Mucosa of stomach (tissue), 1 donor: ENCODE results near the gene MIEN1.
"Not testable (repeated sequence)": the region's sequence is repeated elsewhere in the genome, so short reads cannot be mapped to it uniquely, and the experiment has no call there.

Source experiments
- H3K27me3 ChIP-seq: one replicate; pipeline ENCODE4 v1.7.0; 2013; ENCODE audit warnings: mild to moderate bottlenecking, low read length; ENCODE audit not compliant: control insufficient read depth, insufficient read depth
- H3K36me3 ChIP-seq: one replicate; pipeline ENCODE4 v1.7.0; 2013; ENCODE audit warnings: low read length; ENCODE audit not compliant: control insufficient read depth, insufficient read depth
- H3K4me1 ChIP-seq: one replicate; pipeline ENCODE4 v1.7.0; 2013; ENCODE audit warnings: mild to moderate bottlenecking, low read length; ENCODE audit not compliant: control insufficient read depth, insufficient read depth
- H3K4me3 ChIP-seq: one replicate; pipeline ENCODE4 v1.7.0; 2013; ENCODE audit warnings: low read length
- H3K9ac ChIP-seq: one replicate; pipeline ENCODE4 v1.7.0; 2013; ENCODE audit warnings: mild to moderate bottlenecking, low read length, moderate library complexity
- H3K9me3 ChIP-seq: one replicate; pipeline ENCODE4 v1.7.0; 2013; ENCODE audit warnings: mild to moderate bottlenecking, low read length, moderate library complexity; ENCODE audit not compliant: control insufficient read depth
- donor health status: Pancreatic carcinoma.

The MIEN1 gene

GRCh38 chr17:39732586-39732985 lies 2.3 kb upstream of the MIEN1 start:
- Histone ChIP-seq H3K4me1 (peaks cover 32% of the 10 kb centered on the region), H3K9me3 (no peaks in the 10 kb centered on the region), H3K4me3 (no peak overlapping the region), H3K36me3 (peaks cover 6% of the 10 kb centered on the region), H3K27me3 (no peaks in the 10 kb centered on the region), H3K9ac (no peak overlapping the region)

DNA sequence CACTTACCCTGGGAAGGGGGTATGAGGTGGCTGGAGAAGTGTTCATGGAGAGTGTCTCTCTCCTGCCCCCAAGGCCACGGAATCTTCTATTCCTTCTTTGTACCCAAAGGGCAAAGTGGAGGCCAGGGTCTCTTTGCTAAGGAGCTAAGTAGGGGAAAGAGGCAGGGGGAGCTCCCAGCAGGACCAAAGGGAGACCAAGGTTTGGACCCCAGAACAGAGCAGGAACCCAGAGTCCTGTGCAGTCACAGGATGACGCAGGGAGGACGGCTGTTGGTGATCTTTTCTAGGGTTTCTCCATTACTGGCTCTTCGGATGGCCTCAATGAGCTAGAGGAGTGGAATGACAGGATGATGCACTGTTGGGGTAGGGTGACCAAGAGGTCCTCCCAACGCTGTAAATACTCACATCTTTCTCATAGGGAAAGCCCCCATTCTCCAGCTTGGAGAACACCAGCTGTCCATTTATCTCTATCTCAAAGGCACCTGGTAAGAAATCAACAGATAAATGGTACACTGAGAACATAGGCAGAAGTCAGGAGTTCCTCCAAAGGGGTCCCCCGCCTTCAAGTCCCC lies 966 bp downstream of the MIEN1 start:
- no peaks in the 10 kb centered on the region for H3K27me3 ChIP-seq
- peaks cover 15% of the 10 kb centered on the region for H3K4me1 ChIP-seq
- peak overlapping the region; percentile 71 for H3K9ac ChIP-seq
- H3K36me3 ChIP-seq, result peaks cover 23% of the 10 kb centered on the region
- peak overlapping the region; percentile 72 for H3K4me3 ChIP-seq
- H3K9me3 ChIP-seq, result no peaks in the 10 kb centered on the region

DNA sequence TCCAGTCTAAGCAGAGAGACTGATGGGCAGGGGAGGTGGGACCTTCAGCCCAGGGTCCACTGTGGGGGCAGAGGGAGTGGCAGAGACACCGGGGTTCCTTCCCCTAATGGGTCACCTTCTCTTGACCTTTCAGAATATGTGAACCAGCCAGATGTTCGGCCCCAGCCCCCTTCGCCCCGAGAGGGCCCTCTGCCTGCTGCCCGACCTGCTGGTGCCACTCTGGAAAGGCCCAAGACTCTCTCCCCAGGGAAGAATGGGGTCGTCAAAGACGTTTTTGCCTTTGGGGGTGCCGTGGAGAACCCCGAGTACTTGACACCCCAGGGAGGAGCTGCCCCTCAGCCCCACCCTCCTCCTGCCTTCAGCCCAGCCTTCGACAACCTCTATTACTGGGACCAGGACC lies 2.8 kb downstream of the MIEN1 start:
- Histone ChIP-seq H3K27me3 (no peaks in the 10 kb centered on the region), H3K4me3 (no peak overlapping the region), H3K9ac (no peak overlapping the region), H3K4me1 (peaks cover 21% of the 10 kb centered on the region), H3K9me3 (no peaks in the 10 kb centered on the region), H3K36me3 (peaks cover 23% of the 10 kb centered on the region)

- peaks cover 23% of the 10 kb centered on the region for H3K36me3 ChIP-seq
- no peaks in the 10 kb centered on the region for H3K9me3 ChIP-seq
- no peaks in the 10 kb centered on the region for H3K27me3 ChIP-seq
- peaks cover 21% of the 10 kb centered on the region for H3K4me1 ChIP-seq
- no peak overlapping the region for H3K9ac ChIP-seq
- H3K4me3 ChIP-seq, result no peak overlapping the region
Measured at GRCh38 chr17:39726617-39727016, 3.7 kb downstream of the MIEN1 start.

DNA sequence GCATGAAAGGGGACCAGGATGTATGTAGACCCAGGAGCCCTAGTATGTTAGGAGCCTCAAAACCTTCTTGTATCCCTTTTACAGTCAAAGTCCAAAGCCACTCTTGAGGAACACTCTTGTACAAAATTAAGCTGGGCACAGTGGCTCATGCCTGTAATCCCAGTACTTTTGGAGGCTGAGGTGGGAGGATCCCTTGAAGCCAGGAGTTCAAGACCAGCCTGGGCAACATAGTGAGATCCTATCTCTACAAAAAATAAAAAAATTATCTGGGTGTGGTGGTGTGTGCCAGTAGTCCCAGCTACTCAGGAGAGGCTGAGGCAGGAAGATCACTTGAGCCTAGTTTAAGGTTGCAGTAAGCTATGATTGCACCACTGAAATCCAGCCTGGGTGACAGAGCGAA lies 4.4 kb downstream of the MIEN1 start:
- H3K27me3 ChIP-seq, H3K9ac ChIP-seq, H3K9me3 ChIP-seq, H3K4me3 ChIP-seq: not testable (repeated sequence)
- Histone ChIP-seq H3K36me3 (peaks cover 23% of the 10 kb centered on the region), H3K4me1 (peaks cover 21% of the 10 kb centered on the region)

DNA sequence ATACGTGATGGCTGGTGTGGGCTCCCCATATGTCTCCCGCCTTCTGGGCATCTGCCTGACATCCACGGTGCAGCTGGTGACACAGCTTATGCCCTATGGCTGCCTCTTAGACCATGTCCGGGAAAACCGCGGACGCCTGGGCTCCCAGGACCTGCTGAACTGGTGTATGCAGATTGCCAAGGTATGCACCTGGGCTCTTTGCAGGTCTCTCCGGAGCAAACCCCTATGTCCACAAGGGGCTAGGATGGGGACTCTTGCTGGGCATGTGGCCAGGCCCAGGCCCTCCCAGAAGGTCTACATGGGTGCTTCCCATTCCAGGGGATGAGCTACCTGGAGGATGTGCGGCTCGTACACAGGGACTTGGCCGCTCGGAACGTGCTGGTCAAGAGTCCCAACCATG lies 5.6 kb downstream of the MIEN1 start:
- no peaks in the 10 kb centered on the region for H3K27me3 ChIP-seq
- peaks cover 23% of the 10 kb centered on the region for H3K36me3 ChIP-seq
- peaks cover 15% of the 10 kb centered on the region for H3K4me1 ChIP-seq
- no peak overlapping the region for H3K9ac ChIP-seq
- no peaks in the 10 kb centered on the region for H3K9me3 ChIP-seq
- H3K4me3 ChIP-seq, result no peak overlapping the region

DNA sequence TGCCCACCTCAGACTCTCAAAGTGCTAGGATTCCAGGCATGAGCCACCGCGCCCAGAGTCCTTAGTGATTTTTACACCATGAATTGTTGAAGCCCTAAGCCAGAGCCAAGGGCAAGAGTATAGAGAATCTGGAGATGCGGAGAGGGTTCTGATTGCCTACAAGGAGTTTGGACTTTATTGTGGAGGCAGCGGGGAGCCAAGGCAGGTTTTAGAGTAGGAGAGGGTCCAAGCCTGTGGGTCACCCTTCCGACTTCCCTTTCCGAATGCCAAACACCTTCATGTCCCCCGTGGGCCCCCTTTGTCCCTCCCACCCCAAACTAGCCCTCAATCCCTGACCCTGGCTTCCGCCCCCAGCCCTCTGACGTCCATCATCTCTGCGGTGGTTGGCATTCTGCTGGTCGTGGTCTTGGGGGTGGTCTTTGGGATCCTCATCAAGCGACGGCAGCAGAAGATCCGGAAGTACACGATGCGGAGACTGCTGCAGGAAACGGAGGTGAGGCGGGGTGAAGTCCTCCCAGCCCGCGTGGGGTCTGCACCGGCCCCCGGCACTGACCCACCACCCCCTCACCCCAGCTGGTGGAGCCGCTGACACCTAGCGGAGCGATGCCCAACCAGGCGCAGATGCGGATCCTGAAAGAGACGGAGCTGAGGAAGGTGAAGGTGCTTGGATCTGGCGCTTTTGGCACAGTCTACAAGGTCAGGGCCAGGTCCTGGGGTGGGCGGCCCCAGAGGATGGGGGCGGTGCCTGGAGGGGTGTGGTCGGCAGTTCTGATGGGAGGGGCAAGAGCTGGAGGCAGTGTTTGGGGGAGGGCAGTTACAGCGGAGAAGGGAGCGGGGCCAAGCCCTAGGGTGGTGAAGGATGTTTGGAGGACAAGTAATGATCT lies 7.1 kb downstream of the MIEN1 start:
- peaks cover 11% of the 10 kb centered on the region for H3K4me1 ChIP-seq

DNA sequence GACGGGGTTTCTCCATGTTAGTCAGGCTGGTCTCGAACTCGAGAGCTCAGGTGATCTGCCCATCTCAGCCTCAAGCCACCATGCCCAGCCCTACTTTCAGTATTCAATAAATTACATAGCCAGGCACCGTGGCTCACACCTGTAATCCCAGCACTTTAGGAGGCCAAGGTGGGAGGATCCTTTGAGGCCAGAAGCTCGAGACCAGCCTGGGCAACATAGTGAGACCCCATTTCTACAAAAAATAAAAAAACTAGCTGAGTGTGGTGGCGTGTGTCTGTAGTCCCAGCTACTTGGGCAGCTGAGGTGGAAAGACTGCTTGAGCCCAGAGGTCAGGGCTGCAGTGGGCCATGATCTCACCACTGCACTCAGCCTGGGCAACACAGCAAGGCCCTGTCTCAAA lies 8.2 kb downstream of the MIEN1 start:
- Histone ChIP-seq H3K4me1 (peaks cover 14% of the 10 kb centered on the region), H3K36me3 (peaks cover 13% of the 10 kb centered on the region), H3K27me3 (no peaks in the 10 kb centered on the region), H3K4me3 (no peak overlapping the region), H3K9me3 (no peaks in the 10 kb centered on the region), H3K9ac (no peak overlapping the region)

More for the DNA sequence above, 7.1 kb downstream of the MIEN1 start:
- Histone ChIP-seq H3K9ac (no peak overlapping the region), H3K36me3 (peaks cover 23% of the 10 kb centered on the region), H3K9me3 (no peaks in the 10 kb centered on the region), H3K27me3 (no peaks in the 10 kb centered on the region), H3K4me3 (no peak overlapping the region)

DNA sequence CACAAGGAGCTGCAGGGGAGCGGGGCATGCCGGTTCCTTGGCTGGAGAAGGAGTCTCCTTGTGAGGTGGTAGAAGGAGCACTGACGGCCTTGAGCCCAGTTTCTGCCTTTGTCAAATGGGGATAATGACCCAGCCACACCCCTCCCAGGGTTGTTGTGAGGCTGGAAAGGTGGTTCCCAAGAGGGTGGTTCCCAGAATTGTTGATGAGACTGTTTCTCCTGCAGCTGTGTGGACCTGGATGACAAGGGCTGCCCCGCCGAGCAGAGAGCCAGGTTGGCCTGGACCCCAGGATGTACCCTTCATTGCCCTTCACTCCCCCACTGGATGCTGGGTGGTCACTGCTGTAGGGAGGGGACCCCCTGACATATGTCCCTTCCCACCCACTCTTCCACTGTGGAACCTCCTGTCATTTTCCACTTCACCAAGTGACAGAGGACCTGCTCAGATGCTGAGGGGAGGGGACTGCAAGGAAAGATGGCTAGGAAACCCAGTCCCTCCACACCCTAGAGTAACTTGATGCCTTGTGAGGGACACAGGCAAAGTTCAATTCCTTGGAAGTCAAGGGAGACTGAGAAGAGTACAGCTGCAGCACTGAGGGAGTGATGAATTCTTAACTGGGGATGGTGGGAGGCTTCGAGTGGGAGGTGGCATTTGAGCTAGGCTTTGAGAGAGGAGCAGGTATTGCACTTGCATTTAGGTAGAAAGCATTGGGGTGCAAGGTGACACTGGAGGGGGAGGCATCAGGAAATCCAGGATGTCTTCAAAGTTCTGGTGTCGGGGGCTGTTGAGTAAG lies 10.6 kb downstream of the MIEN1 start:
- no peak overlapping the region for H3K9ac ChIP-seq
- no peaks in the 10 kb centered on the region for H3K9me3 ChIP-seq
- peaks cover 37% of the 10 kb centered on the region for H3K4me1 ChIP-seq
- peaks cover 17% of the 10 kb centered on the region for H3K36me3 ChIP-seq
- H3K4me3 ChIP-seq, result no peak overlapping the region
- H3K27me3 ChIP-seq, result no peaks in the 10 kb centered on the region

- Histone ChIP-seq H3K9me3 (no peaks in the 10 kb centered on the region), H3K9ac (no peak overlapping the region), H3K36me3 (peaks cover 17% of the 10 kb centered on the region), H3K4me1 (peaks cover 30% of the 10 kb centered on the region), H3K4me3 (no peak overlapping the region), H3K27me3 (no peaks in the 10 kb centered on the region)
Measured at GRCh38 chr17:39717660-39718059, 12.7 kb downstream of the MIEN1 start.

GRCh38 chr17:39716879-39717536 lies 13.3 kb downstream of the MIEN1 start:
- Histone ChIP-seq H3K9ac (peak overlapping the region; percentile 54), H3K36me3 (peaks cover 17% of the 10 kb centered on the region)

More at GRCh38 chr17:39716879-39717536, 13.3 kb downstream of the MIEN1 start:
- Histone ChIP-seq H3K4me1 (peaks cover 30% of the 10 kb centered on the region), H3K27me3 (no peaks in the 10 kb centered on the region), H3K9me3 (no peaks in the 10 kb centered on the region), H3K4me3 (no peak overlapping the region)
